KG1 (cell line): ENCODE data around the gene C6orf58.

Experiments
- DNase-seq: peaks from one replicate; lab custom pipeline; 2025; lab: John Stamatoyannopoulos, UW

C6orf58 gene

DNA sequence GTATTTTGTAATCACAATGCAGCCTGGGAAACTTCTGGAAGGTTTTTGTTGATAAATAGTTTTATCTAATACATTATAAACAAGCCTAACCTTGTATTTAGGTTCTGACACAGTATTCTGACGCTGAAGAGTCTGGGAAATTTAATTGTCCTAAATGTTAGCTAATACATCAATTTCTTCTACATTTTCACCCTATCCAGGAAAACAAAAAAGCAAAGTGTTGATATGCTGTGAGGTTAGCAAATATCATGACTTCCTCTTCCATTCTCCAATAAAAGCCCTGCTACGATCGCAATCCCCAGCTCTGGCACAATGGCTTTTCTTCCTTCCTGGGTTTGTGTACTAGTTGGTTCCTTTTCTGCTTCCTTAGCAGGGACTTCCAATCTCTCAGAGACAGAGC, at the start of gene C6orf58:
Gene C6orf58 (plus strand): TSS at position 301 of the 400 bp plus-strand sequence. CDS start 12 bp downstream, at position 313.
- no peak for DNase-seq

DNA sequence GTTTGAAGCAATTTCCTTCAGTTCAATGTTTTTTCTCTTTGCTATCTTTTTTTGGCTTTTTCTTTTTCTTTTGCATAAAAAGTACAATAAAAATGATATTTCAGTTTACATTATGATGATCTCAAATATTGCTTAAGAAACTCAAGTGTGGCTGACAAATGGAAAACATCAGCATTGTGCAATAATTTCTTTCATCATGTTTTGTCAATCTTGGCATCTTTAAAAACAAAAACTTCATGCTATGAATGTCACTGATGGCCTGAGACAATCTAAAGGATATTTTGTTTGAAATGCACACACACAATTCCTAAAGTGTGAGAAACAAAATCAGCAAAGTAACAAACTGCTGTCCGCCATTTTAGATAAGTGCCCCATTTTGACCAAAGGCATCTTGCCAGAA, 44.0 kb upstream of the C6orf58 start:
- DNase-seq: no peak

DNA sequence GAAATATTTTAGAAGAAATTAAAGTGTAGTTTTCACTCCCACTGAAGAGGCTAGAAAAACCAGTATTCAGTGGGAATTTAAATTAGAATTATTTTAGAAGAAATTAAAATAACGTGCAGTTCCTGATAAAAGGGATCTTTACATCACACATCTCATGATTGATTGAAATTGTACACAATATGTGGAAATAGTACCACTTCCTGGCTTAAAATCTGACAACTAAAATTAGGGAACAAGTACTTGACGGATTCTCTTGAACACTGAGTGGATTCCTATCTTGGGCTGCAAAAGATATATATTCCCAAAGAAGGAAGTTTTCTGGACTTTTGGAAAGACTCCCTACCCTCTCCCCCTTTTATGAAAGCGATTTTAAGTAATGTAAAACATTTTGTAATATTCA, 43.2 kb upstream of the C6orf58 start:
- no peak for DNase-seq

DNA sequence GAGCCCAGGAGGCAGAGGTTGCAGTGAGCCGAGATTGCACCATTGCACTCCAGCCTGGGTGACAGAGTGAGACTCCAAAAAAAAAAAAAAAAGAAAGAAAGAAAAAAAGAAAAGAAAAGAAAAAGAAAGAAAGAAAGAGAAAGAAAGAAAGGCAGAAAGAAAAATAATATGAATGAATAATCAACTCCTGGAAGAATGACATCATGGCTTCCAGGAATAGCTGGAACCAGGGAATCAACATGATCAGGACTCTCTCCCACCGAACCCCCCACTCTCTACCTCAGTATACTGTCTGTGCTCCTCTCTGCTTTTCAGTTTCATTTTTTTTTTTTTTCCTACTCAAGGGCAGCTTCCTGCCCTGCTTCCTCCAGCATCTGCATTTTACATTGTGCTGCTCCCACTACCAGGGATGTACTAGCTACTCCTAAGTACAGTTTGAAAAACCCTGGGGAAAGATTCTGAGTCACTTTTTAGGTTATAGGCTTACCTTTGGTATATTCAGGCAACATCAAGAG, 38.2 kb upstream of the C6orf58 start:
- DNase-seq: no peak

DNA sequence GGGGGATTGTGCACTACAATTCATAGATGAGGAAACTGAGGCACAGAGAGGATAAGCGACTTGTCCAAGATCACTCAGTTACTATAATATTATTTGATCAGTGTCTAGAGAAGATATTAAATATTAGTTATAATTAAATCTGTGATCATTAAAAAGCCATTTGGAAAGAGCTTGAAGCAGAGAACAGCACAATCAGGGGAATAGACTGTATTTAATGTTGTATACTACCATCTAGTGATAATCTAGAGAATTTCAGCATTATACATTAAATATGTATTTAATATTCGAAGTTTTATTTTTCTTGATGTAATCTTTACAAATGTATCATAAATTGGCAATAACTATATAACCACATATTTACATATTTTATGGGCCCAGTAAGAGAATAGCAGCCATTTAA, 37.7 kb upstream of the C6orf58 start:
- DNase-seq: no peak

DNA sequence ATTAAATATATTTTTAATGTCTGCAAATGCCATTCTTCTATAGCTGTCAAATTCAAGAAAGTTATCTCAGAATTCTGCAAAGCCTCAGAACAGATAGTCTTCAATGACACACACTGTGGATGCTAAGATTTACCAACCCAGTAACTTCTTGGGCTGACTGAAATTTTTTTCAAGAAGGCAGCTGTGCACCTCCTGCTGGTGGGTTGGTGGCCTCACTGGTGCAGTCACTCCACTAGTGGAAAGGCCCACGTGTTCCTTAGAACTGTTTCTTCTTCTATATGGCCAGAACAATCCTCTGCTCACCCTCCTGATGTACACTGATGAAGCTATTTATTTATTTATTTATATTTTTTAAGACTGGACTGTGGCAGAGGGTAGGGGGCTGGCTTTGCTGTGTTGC, 29.8 kb upstream of the C6orf58 start:
- no peak for DNase-seq

DNA sequence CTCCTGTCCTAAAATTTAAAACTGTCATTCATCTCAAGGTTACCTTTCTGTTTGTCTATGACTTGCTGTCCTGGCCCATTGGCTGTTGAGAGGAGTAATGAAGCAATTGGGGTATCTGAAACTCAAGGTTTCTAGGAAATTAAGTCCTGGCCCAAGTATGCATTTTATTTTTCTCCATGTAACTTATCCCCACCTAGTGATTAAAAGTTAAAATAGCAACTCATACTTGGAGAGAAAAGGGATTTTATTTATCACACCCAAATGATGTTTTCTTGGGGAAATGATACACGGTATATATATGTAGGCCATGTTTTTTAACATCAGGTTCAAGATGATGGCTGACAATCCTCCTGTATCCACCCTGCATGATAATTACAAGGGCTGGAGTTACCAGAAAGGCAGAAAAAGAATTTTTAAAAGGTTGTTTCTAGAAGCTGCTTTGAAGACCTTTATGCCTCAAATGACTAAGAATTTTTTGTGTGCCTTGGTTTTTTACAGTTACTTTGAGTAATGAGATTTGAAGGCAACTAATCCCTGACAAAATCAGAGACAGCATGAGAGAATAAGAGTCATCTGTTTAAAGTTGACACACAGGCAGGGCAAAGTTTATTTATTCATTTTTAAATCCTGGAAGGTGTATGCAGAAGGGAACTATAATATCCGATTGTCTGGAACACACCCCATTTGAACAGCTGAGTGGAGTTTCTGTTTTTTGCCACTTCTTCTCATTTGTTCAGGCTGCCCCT, 28.9 kb upstream of the C6orf58 start:
- DNase-seq: no peak

DNA sequence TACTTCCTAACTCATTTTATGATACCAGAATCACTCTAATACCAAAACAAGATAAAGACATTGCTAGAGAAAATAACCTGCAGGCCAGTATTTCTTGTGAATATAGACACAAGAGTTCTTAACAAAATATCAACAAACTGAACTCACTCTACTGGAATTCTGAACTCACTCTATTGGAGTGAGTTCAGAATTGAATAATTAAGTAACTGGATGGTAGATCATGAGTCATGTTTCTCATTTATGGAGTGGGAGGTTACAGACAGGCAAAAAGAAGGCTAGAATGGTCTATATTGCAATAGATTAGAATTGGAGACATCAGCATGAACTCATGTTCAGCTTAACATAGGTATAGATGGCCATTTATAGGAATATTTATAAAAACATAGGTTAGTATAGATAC, 26.6 kb upstream of the C6orf58 start:
- DNase-seq: no peak

DNA sequence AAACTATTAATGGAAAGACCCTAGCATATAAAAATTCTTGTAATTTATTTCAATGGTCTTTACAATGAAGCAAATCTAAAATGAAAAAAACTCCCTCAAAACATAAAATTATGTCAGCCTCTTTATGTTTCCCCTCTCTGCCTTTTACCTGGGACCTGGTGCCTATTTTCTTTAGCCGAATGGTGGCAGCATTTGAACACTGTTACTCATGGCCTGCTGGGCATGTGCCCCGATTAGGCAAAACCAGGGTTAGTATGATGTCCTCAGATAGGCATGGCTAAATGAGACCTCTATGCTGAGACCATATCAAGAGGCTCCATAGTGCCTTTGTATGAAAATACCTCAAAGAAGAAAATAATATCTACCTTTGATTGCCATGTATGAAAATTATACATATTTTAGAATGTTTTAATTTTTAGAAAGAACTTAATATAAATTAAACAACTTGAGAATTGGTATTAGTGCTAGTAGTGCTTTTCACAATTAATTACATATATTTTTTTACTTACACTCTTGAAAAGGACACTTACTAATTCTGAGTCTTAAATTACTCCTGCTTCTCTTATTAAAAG, 22.5 kb upstream of the C6orf58 start:
- DNase-seq: no peak

DNA sequence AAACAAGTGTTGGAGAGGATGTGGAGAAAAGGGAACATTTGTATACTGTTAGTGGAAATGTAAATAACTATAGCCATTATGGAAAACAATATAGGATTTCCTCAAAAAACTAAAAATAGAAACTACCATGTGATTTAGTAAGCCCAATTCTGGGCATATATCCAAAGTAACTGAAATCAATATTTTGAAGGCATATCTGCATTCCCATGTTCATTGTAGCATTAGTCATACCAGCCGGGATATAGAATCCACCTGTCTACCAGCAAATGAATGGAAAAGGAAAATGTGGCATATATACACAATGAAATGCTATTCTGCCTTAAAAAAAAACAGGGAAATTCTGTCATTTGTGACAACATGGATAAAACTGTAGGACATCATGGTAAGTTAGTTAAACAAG, 15.3 kb upstream of the C6orf58 start:
- no peak for DNase-seq

DNA sequence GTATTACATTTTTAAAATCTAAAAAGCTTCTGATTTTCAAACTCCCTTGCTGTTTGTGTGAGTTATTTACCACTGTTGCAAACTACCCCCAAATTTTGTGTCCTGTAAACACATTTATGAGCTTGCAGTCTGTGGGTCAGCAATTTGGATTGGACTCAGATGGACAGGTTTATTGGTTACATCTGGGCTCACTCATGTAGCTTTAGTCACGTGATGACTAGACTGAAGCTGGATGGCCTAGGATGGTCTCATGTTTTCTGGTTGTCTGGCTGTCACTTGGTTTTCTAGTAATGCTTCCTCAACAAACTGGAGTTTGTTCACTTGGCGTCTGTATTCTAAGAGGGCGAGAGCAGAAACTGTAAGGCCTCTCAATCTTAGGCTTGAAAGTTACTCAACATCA, 12.2 kb upstream of the C6orf58 start:
- DNase-seq: no peak

DNA sequence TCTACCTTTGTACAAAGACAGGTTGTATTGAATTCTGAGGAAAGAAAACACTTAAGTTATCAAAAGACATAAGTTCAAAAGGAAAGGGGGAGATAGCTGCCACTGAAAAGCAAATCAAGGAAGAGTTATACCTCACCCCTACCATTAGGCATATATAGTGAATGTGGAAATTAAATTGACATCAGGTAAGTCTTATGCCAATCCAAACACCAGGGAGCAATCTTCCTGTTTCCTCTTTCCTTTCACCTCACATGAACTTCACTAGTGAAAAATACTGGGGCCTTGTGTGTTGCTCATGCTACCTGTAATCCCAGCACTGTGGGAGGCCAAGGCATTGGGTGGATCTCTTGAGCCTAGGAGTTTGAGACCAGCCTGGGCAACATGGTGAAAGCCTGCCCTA, 10.9 kb upstream of the C6orf58 start:
- no peak for DNase-seq

DNA sequence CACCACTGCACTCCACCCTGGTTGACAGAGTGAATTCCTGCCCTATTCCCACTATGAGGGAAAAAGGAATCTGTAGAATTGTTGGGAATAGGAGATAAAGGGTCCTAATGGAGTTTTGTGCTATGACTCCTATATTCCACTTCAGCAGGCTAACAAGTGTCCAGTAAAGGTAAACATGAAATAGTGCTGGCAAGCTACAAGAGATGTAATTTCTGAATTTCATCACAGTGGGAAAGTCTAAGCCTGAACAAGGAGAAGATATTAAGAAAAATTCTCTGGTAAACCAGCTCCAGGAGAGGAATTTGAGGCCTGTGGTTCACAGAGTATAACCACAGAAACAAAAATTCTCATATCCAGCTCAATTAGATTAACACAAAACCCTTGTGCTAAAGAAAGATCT, 10.3 kb upstream of the C6orf58 start:
- DNase-seq: no peak

DNA sequence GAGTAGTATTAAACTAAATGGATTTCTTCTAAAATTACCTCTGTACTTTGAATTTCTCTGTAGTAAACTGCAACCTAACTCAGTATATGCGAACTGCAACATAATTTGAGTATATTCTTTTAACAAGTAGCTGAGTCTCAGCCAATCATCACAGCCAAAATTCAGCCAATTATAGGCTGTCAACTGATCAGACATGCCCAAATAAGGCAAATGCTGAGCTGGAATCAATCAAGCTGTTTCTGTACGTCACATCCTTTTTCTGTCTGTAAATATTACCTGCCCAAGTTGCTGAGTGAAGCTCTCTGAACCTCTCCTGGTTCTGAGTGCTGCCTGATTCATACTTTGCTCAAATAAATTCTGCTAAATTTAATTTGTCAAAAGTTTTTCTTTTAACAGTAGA, 9.5 kb upstream of the C6orf58 start:
- no peak for DNase-seq

DNA sequence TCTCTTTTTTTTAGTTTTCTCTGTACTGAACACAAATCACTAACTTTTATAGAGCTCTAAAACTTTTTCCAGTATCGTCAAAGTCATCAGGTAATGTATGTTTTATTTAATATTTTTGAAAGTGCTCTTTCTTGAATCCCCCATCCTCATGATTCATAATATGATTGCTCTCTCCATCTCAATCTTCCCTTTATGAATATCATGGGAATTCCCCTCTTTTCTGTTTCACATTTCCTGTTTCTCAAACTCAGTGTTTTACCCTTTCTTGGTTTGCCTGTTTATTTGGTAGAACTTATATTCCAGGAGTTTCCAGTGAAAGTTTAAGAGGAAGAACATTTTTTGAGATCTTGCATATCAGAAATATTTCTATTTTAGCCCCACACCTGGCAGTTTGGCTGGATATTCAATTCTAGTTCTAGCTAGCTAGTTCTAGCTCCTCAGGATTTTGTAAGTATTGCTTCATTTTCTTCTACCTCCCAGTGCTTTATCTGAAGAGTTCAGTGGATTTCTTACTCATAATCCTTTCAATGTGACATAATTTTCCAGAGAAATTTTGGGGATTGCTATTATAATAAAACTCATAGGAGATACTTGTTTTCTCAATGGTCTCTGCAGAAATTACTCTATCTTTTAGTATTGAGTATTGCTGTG, 6.1 kb upstream of the C6orf58 start:
- DNase-seq: no peak

DNA sequence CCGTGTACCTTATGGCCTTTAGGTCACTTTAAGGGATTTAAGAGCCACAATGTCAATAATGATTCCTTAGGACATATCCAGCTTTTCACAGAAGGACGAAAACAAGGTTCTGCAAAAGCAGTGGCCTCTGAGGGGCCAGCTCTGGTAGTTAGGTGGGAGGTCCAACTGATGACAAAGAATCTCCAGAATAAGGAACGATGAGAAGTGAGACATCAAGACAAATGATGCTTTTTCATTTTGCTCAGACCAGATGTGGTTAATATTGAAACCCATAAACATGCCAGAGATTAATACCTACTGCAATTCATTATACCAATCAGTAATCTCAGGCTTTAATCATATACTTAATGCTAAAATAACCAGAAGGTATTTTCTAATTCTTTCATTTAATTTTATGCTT, 1.9 kb downstream of the C6orf58 start:
- DNase-seq: no peak

DNA sequence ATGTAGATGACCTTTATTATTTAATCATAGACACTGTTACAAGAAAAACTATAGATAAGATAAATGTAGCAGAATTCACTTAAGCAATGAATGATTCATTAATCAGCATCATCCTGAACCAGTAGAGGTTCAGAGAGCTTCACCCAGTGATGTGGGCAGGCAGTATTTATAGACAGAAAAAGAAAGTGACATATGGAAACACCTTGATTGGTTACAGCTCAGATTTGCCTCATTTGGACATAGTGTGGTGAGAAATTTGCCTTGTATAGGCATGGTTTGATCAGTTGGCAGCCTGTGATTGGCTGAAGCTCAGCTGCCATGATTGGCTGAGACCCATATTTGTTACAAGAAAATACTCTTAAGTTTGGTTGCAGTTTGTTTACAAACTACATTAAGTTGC, 4.6 kb downstream of the C6orf58 start:
- no peak for DNase-seq

DNA sequence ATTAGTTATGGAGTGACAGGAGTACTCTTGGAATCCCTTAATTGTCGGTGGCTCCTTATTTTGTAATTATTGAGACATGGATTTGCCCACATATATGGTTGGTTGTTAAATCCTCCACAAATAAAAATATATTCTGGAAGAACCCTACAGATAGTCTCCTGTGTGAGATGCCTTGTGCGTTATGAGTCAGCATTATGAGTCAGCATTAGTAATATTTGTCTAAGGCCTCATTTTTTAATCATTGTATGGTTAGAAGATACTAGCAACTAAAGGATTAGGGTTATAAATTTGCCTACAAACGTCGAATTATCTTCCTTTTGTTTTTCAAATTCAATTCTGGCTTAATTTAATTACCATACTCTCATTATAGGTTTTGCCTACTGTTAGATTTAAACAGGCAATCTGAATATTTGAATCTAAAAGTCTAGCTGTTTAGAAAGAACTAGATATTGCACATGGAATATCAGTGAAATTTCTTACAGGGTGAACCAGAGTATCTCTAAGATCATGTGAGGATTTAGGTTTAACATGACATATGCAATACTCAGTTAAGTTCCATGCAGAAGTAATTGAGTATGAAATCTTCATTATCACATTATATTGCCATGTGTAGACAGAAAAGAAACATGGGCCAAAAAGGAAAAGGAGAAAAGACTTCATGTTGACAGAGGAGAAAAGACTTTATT, 5.9 kb downstream of the C6orf58 start:
- DNase-seq: no peak

DNA sequence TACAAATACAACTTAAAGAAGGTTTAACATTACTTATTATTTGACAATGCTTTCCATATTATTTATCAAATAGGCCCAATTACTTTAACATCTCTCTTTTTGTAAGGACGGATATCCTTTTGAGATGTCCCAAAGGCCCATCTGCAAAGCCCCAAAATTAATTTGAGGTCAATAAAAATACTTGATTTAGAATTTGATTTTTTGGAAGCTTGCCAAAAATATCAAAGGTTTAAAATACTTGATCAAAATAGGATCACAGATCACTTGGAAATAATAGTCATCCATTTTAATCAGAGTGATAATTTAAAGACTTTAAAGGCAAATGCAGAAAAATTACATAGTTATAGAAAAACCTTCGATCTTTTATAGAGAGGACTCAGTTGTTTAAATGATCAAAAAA, 8.1 kb downstream of the C6orf58 start:
- DNase-seq: no peak

DNA sequence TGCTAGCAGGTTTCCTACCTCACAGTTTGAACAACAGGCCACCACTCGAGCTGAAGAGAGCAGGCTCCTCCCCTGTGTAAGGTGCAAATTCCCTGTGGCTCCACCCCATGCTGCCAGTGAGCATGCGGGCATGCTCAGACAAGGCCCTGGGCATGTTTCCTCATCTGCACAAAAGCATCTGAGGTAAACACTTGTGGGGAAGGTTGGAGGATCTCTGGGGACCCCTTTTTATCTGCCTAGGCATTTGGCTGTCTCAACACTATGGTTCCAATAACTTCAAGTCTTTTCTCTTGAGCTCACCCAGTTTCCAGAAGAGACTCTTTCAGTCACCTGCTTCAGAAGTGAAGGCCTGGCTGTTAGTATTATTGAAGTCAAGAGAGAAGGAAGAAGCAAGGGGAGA, 9.4 kb downstream of the C6orf58 start:
- DNase-seq: no peak

DNA sequence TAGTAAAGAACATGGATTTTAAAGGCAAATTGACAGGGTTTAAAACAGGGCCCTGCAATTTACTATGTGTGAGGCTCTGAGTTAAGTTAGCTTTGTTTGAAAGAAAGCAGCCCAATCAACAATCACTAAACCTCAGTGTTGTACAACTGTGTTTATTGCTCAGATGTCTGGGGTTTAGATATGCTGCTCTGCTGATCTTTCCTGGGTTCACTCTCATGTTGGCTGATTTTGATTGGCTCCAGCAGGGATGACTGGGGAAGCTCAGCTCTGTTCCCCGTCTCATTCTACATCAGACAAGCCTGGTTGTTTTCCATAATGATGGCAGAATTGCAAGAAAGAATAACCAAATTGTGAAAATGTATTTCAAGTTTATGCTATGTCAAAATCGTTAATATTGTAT, 10.9 kb downstream of the C6orf58 start:
- no peak for DNase-seq

DNA sequence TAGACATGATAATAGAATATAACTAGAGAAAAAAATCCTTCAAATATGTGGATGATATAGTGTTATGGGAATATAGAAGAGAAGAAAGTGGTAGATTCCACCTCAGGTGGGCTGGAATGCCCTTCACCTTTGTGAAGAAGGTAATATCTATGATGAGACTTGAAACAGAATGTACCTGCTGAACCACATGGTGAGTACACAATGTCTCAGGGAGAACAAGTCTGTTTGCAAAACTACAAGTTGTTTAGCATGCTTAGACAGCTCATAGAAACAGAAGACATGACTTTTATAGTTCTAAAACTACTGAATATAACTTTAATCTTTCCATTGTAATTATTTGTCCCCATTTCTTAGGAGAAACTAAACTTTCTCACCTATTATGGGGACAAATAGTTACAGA, 12.2 kb downstream of the C6orf58 start:
- no peak for DNase-seq

DNA sequence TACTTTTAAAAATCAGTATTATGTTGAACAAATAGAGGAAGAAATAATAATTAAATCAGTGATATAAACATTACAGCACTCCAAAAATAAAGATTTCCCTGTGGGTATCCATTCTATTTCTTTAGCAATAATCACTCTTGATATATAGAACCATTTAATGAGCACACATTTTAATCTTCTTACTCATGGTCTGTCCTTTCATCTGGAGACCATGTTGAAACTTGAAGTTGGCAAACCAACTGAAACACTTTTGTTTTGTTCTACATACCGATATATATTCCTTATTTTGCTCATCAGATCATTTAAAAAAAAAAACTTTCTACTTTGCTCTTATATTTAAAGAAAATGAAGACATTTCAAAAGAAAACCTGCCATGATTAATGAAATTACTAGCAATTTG, 13.4 kb downstream of the C6orf58 start:
- DNase-seq: no peak
